Measurements from ENCODE around the gene AGBL1.
"Not testable (repeated sequence)": the region's sequence is repeated elsewhere in the genome, so short reads cannot be mapped to it uniquely, and the experiment has no call there.

AGBL1 gene

GRCh38 chr15:87034886-87035285 lies 955.2 kb downstream of the AGBL1 start:
- Histone ChIP-seq H3K36me3 (no peaks in the 10 kb centered on the region), H3K4me1 (ENCODE audit: control insufficient read depth in 1 of 2, insufficient read depth in 1 of 2, low read depth in 1 of 2, low read length in 1 of 2) (no peaks in the 10 kb centered on the region), H3K4me3 (ENCODE audit: low read depth in 1 of 2, low read length in 1 of 2) (no peak overlapping the region), H3K9me3 (no peaks in the 10 kb centered on the region), H3K27me3 (no peaks in the 10 kb centered on the region), H3K27ac (no peak overlapping the region)
- no peak for TF ChIP-seq CTCF (IDR thresholded peaks at IDR 0.05)

GRCh38 chr15:87038404-87038803 lies 958.7 kb downstream of the AGBL1 start:
- H3K27me3 ChIP-seq: no peaks in the 10 kb centered on the region
- H3K27ac ChIP-seq: no peak overlapping the region
- H3K4me3 ChIP-seq (ENCODE audit: low read depth in 1 of 2, low read length in 1 of 2): no peak overlapping the region
- no peak for TF ChIP-seq CTCF (IDR thresholded peaks at IDR 0.05)
- H3K36me3 ChIP-seq: no peaks in the 10 kb centered on the region
- no peaks in the 10 kb centered on the region for H3K9me3 ChIP-seq
- H3K4me1 ChIP-seq (ENCODE audit: control insufficient read depth in 1 of 2, insufficient read depth in 1 of 2, low read depth in 1 of 2, low read length in 1 of 2): no peaks in the 10 kb centered on the region

- H3K4me3 ChIP-seq (ENCODE audit: low read depth in 1 of 2, low read length in 1 of 2); H3K4me1 ChIP-seq (ENCODE audit: control insufficient read depth in 1 of 2, insufficient read depth in 1 of 2, low read depth in 1 of 2, low read length in 1 of 2); H3K9me3 ChIP-seq; H3K27ac ChIP-seq; H3K36me3 ChIP-seq; H3K27me3 ChIP-seq: not testable (repeated sequence)
These were observed 962.9 kb downstream of the AGBL1 start for GRCh38 chr15:87042619-87043018.

- Histone ChIP-seq H3K4me3 (ENCODE audit: low read depth in 1 of 2, low read length in 1 of 2) (no peak overlapping the region), H3K36me3 (no peaks in the 10 kb centered on the region), H3K9me3 (no peaks in the 10 kb centered on the region), H3K27ac (no peak overlapping the region), H3K27me3 (no peaks in the 10 kb centered on the region), H3K4me1 (ENCODE audit: control insufficient read depth in 1 of 2, insufficient read depth in 1 of 2, low read depth in 1 of 2, low read length in 1 of 2) (no peaks in the 10 kb centered on the region)
- no peak for TF ChIP-seq CTCF (IDR thresholded peaks at IDR 0.05)
These were observed 966.1 kb downstream of the AGBL1 start for GRCh38 chr15:87045746-87046145.

- no peak for TF ChIP-seq CTCF (IDR thresholded peaks at IDR 0.05)
- Histone ChIP-seq H3K27me3 (no peaks in the 10 kb centered on the region), H3K36me3 (no peaks in the 10 kb centered on the region), H3K4me1 (ENCODE audit: control insufficient read depth in 1 of 2, insufficient read depth in 1 of 2, low read depth in 1 of 2, low read length in 1 of 2) (no peaks in the 10 kb centered on the region), H3K27ac (no peak overlapping the region), H3K4me3 (ENCODE audit: low read depth in 1 of 2, low read length in 1 of 2) (no peak overlapping the region), H3K9me3 (no peaks in the 10 kb centered on the region)
These were observed 967.7 kb downstream of the AGBL1 start for GRCh38 chr15:87047203-87047965.
